Loucy (cell line): Measurements from ENCODE around the gene LILRA1.

ENCODE experiments used
- H2AFZ ChIP-seq: fragments of 200-600 bp; sonication (generic); 2 replicates; pipeline ENCODE4 v1.6.0; 2016; ENCODE audit warnings: antibody characterized with exemption, mild to moderate bottlenecking, low read length, moderate library complexity
- H3F3A ChIP-seq: fragments of 200-600 bp; 2 replicates; pipeline ENCODE4 v1.6.0; 2016; ENCODE audit warnings: antibody characterized with exemption, low read depth, mild to moderate bottlenecking
- H3K27me3 ChIP-seq: fragments of 200-600 bp; sonication (generic); 2 replicates; pipeline ENCODE4 v1.6.1; 2014; ENCODE audit warnings: low read length, mild to moderate bottlenecking; ENCODE audit not compliant: insufficient read depth, poor library complexity, severe bottlenecking
- H3K36me3 ChIP-seq: fragments of 200-600 bp; sonication (generic); 2 replicates; pipeline ENCODE4 v1.6.1; 2016; ENCODE audit warnings: low read length; ENCODE audit not compliant: insufficient read depth
- H3K4me1 ChIP-seq: fragments of 200-600 bp; sonication (generic); 2 replicates; pipeline ENCODE4 v1.5.1; 2014; ENCODE audit warnings: low read length, mild to moderate bottlenecking; ENCODE audit not compliant: insufficient read depth, poor library complexity, severe bottlenecking
- H3K4me2 ChIP-seq: fragments of 200-600 bp; sonication (generic); 2 replicates; pipeline ENCODE4 v1.6.0; 2014; ENCODE audit warnings: antibody characterized with exemption, low read length, low read depth, mild to moderate bottlenecking; ENCODE audit not compliant: poor library complexity, severe bottlenecking
- H3K4me3 ChIP-seq: fragments of 200-600 bp; sonication (generic); 2 replicates; pipeline ENCODE4 v1.5.1; 2014; ENCODE audit warnings: low read length, mild to moderate bottlenecking, mixed read lengths; ENCODE audit not compliant: poor library complexity, severe bottlenecking
- H3K79me2 ChIP-seq: fragments of 200-600 bp; sonication (generic); 2 replicates; pipeline ENCODE4 v1.6.1; 2014; ENCODE audit warnings: low read length; ENCODE audit not compliant: insufficient read depth
- H3K9ac ChIP-seq: fragments of 200-600 bp; sonication (generic); 2 replicates; pipeline ENCODE4 v1.6.0; 2014; ENCODE audit warnings: mild to moderate bottlenecking, low read depth, low read length, moderate library complexity; ENCODE audit not compliant: poor library complexity, severe bottlenecking
- H3K9me2 ChIP-seq: fragments of 200-600 bp; sonication (generic); replicated peaks from 2 replicates; pipeline ENCODE4 v1.6.1; 2016; ENCODE audit warnings: low read depth, low read length, mixed read lengths
- H3K9me3 ChIP-seq: fragments of 200-600 bp; sonication (generic); 2 replicates; pipeline ENCODE4 v1.6.1; 2014; ENCODE audit warnings: mild to moderate bottlenecking, antibody characterized with exemption, low read length, low read depth; ENCODE audit not compliant: insufficient read depth
- H4K20me1 ChIP-seq: fragments of 200-600 bp; sonication (generic); 2 replicates; pipeline ENCODE4 v1.6.0; 2014; ENCODE audit warnings: antibody characterized with exemption, low read length, mild to moderate bottlenecking; ENCODE audit not compliant: insufficient read depth, poor library complexity, severe bottlenecking
- EZH2phosphoT487 ChIP-seq: fragments of 200-600 bp; IDR thresholded peaks from 2 replicates; pipeline ENCODE4 v1.6.1; 2018; ENCODE audit warnings: antibody characterized with exemption, mild to moderate bottlenecking, moderate library complexity, borderline replicate concordance
- TF ChIP-seq, protein P1 (sequence below): fragments of 200-600 bp; sonication (generic); conservative IDR thresholded peaks from 2 replicates; pipeline ENCODE4 v1.5.1; 2014; ENCODE audit warnings: mild to moderate bottlenecking, antibody characterized with exemption, low read length

Gene LILRA1

DNA sequence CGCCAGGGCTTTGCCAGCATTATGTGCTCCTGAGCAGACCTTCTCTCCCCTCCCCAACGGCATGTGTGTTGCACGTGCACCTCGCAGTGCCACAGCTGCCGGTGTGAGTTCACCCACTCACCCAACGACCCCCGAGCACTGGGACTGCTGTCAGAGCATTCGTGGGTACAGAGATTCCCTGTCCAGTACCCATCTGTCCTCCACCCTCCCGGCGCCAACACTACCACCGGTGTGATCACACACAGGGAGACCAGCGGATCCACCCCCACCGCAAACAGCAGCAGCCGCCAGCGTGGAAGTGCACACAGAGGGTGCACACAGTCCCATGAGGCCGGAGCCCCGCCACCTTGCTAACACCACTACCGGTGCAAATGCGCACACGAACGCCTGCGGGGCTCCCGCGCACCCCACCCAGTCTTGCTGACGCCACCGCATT lies 15.9 kb downstream of the LILRA1 start:
- no peaks in the 10 kb centered on the region for H3K36me3 ChIP-seq
- H3K9ac ChIP-seq = no peak overlapping the region
- no peaks in the 10 kb centered on the region for H3K27me3 ChIP-seq
- no peaks in the 10 kb centered on the region for H3K4me1 ChIP-seq
- H2AFZ ChIP-seq = no peak overlapping the region
- no peaks in the 10 kb centered on the region for H3F3A ChIP-seq
- no peaks in the 10 kb centered on the region for H4K20me1 ChIP-seq
- no peaks in the 10 kb centered on the region for H3K9me3 ChIP-seq
- no peak overlapping the region for H3K4me2 ChIP-seq
- H3K4me3 ChIP-seq = no peak overlapping the region
- no peaks in the 10 kb centered on the region for H3K79me2 ChIP-seq
- no peaks in the 10 kb centered on the region for H3K9me2 ChIP-seq
- no peak for TF ChIP-seq EZH2phosphoT487
- TF ChIP-seq, protein P1, sequence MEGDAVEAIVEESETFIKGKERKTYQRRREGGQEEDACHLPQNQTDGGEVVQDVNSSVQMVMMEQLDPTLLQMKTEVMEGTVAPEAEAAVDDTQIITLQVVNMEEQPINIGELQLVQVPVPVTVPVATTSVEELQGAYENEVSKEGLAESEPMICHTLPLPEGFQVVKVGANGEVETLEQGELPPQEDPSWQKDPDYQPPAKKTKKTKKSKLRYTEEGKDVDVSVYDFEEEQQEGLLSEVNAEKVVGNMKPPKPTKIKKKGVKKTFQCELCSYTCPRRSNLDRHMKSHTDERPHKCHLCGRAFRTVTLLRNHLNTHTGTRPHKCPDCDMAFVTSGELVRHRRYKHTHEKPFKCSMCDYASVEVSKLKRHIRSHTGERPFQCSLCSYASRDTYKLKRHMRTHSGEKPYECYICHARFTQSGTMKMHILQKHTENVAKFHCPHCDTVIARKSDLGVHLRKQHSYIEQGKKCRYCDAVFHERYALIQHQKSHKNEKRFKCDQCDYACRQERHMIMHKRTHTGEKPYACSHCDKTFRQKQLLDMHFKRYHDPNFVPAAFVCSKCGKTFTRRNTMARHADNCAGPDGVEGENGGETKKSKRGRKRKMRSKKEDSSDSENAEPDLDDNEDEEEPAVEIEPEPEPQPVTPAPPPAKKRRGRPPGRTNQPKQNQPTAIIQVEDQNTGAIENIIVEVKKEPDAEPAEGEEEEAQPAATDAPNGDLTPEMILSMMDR = no peak

DNA sequence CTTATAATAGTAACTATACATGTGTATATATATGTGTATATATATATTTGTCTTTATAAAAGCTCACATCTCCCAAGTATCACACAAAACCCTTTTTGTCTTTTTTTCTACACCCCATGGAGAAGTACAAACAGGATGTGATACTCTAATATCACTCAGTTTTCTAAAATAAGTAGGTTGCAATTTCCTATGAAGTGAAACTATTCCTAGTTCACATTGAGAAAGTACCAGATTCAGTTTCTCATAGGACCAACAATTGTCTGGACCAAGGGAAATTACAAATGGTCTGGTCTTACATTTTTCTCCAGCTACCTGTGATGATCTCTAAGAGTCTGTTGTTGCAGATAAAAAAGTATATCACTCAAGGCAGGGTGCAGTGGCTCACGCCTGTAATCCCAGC lies 19.0 kb downstream of the LILRA1 start:
- no peak overlapping the region for H3K4me2 ChIP-seq
- no peak overlapping the region for H2AFZ ChIP-seq
- H3K9me3 ChIP-seq = no peaks in the 10 kb centered on the region
- no peaks in the 10 kb centered on the region for H3K36me3 ChIP-seq
- H3K9ac ChIP-seq = no peak overlapping the region
- H3K9me2 ChIP-seq = no peaks in the 10 kb centered on the region
- H3K27me3 ChIP-seq = no peaks in the 10 kb centered on the region
- no peaks in the 10 kb centered on the region for H4K20me1 ChIP-seq
- no peaks in the 10 kb centered on the region for H3K79me2 ChIP-seq
- peaks cover 5% of the 10 kb centered on the region; the same call in 1 of the 2 replicates for H3F3A ChIP-seq
- peaks cover 8% of the 10 kb centered on the region for H3K4me1 ChIP-seq
- TF ChIP-seq, protein P1 = no peak
- TF ChIP-seq EZH2phosphoT487 = no peak
- no peak overlapping the region for H3K4me3 ChIP-seq

DNA sequence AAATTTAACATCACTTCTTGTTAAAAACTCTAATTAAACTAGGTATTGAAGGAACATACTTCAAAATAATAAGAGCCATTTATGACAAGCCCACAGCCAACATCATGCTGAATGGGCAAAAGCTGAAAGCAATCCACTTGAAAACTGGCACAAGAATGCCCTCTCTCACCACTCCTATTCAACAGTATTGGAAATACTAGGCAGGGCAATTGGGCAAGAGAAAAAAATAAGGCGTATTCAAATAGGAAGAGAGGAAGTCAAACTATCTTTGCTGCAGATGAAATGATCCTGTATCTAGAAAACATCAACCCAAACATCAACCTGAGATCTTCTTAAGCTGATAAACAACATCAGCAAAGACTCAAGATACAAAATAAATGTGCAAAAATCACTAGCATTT lies 21.3 kb downstream of the LILRA1 start:
- TF ChIP-seq, protein P1 = no peak
- no peak for TF ChIP-seq EZH2phosphoT487

More for the DNA sequence above, 21.3 kb downstream of the LILRA1 start:
- H3K9me3 ChIP-seq = no peaks in the 10 kb centered on the region
- no peaks in the 10 kb centered on the region for H3K27me3 ChIP-seq
- no peaks in the 10 kb centered on the region for H3K36me3 ChIP-seq
- no peak overlapping the region for H3K4me2 ChIP-seq
- H3K9me2 ChIP-seq = no peaks in the 10 kb centered on the region
- peaks cover 8% of the 10 kb centered on the region for H3K4me1 ChIP-seq
- H3K4me3 ChIP-seq = no peak overlapping the region
- H2AFZ ChIP-seq = no peak overlapping the region
- H3K79me2 ChIP-seq = no peaks in the 10 kb centered on the region
- no peaks in the 10 kb centered on the region for H4K20me1 ChIP-seq
- peaks cover 5% of the 10 kb centered on the region; the same call in 1 of the 2 replicates for H3F3A ChIP-seq
- no peak overlapping the region for H3K9ac ChIP-seq
